GM06990 (cell line): Measurements from ENCODE around the gene ATAD3C.
A peak's percentile ranks its signal among the peaks of the same experiment; 100 is the strongest.
"Not testable (repeated sequence)": the region's sequence is repeated elsewhere in the genome, so short reads cannot be mapped to it uniquely, and the experiment has no call there.

Experiments
- DNase-seq: peaks from one replicate; pipeline ENCODE4 v3.0.0-alpha.2; 2011; ENCODE audit not compliant: insufficient read length; ENCODE audit errors: extremely low read depth
- H3K27me3 ChIP-seq: replicated peaks from 2 replicates; pipeline ENCODE4 v1.6.0; 2011; ENCODE audit warnings: low read length; ENCODE audit not compliant: control insufficient read depth, insufficient read depth
- H3K36me3 ChIP-seq: 2 replicates; pipeline ENCODE4 v1.5.1; 2011; ENCODE audit warnings: low read length; ENCODE audit not compliant: control insufficient read depth, insufficient read depth
- H3K4me3 ChIP-seq: replicated peaks from 2 replicates; pipeline ENCODE4 v1.5.1; 2011; ENCODE audit warnings: low read depth, mild to moderate bottlenecking, control low read depth, low read length
- TF ChIP-seq, protein P1 (sequence below): IDR thresholded peaks from 2 replicates; pipeline ENCODE4 v1.5.1; 2011; ENCODE audit warnings: low read length, control low read depth, mild to moderate bottlenecking, inconsistent platforms; ENCODE audit not compliant: insufficient read depth, poor library complexity, severe bottlenecking

The ATAD3C gene

DNA sequence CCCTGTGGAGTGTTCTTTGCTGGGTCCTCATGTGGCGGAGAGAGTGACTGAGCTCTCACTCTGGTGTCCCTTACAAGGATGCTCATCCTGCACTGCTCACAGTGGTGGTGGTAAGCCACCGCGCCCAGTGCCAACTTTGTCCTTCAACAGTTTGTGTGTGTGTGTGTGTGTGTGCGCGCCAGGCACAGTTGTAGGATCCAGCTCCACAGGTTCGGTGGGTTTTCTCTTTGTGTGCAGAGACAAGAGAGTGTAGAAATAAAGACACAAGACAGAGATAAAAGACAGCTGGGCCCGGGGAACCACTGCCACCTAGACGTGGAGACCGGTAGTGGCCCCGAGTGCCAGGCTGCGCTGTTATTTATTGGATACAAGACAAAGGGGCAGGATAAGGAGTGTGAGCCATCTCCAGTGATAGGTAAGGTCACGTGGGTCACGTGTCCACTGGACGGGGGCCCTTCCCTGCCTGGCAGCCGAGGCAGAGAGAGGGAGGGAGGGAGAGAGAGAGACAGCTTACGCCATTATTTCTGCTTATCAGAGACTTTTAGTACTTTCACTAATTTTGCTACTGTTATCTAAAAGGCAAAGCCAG is 55.4 kb downstream of the ATAD3C start:
- TF ChIP-seq, protein P1, sequence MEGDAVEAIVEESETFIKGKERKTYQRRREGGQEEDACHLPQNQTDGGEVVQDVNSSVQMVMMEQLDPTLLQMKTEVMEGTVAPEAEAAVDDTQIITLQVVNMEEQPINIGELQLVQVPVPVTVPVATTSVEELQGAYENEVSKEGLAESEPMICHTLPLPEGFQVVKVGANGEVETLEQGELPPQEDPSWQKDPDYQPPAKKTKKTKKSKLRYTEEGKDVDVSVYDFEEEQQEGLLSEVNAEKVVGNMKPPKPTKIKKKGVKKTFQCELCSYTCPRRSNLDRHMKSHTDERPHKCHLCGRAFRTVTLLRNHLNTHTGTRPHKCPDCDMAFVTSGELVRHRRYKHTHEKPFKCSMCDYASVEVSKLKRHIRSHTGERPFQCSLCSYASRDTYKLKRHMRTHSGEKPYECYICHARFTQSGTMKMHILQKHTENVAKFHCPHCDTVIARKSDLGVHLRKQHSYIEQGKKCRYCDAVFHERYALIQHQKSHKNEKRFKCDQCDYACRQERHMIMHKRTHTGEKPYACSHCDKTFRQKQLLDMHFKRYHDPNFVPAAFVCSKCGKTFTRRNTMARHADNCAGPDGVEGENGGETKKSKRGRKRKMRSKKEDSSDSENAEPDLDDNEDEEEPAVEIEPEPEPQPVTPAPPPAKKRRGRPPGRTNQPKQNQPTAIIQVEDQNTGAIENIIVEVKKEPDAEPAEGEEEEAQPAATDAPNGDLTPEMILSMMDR = peak; percentile 64
- DNase-seq = peak; percentile 78
- H3K36me3 ChIP-seq, H3K27me3 ChIP-seq: not testable (repeated sequence)
- H3K4me3 ChIP-seq = peak overlapping the region; percentile 5; the same call in 1 of the 2 replicates

DNA sequence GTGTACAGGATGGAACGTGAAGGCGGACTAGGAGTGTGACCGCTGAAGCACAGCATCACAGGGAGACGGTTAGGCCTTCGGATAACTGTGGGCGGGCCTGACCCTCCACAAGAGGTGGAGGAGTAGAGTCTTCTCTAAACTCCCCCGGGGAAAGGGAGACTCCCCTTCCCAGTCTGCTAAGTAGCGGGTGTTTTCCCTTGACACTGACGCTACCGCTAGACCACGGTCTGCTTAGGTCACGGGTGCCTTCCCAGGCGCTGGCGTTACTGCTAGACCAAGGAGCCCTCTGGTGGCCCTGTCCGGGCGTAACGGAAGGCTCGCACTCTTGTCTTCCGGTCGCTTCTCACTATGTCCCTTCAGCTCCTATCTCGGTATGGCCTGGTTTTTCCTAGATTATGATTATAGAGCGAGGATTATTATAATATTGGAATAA is 55.9 kb downstream of the ATAD3C start:
- TF ChIP-seq, protein P1 = peak; percentile 7
- DNase-seq, H3K36me3 ChIP-seq, H3K27me3 ChIP-seq: not testable (repeated sequence)
- peak overlapping the region; percentile 5; the same call in 1 of the 2 replicates for H3K4me3 ChIP-seq

DNA sequence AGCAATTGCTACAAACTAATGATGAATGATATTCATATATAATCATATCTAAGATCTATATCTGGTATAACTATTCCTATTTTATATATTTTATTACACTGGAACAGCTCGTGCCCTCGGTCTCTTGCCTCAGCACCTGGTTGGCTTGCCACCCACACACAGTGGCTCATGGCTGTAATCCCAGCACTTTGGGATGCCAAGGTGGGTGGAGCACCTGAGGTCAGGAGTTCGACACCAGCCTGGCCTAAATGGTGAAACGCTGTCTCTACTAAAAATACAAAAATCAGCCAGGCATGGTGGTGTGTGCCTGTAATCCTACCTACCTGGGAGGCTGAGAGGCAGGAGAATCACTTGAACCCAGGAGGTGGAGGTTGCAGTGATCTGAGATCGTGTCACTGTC is 56.3 kb downstream of the ATAD3C start:
- not testable (repeated sequence) for DNase-seq, H3K36me3 ChIP-seq, H3K27me3 ChIP-seq, H3K4me3 ChIP-seq

DNA sequence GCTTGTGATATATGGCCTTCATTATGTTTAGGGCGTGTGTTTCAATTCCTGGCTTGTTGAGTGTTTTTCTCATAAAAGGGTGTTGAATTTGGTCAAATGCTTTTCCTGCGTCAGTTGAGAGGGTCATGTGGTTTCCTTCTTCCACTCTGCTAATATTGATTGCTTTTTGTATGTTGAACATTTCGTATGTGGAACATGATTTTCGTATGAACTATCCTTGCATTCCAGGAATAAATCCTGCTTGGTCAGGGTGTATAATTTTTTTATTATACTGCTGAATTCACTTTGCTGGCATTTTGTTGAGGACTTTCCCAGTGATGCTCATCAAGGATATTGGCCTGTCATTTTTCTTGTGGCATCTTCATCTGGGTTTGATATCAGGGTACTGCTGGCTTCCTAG is 57.8 kb downstream of the ATAD3C start:
- DNase-seq = no peak
- H3K4me3 ChIP-seq = no peak overlapping the region
- TF ChIP-seq, protein P1 = no peak
- no peaks in the 10 kb centered on the region for H3K36me3 ChIP-seq
- H3K27me3 ChIP-seq = no peaks in the 10 kb centered on the region

DNA sequence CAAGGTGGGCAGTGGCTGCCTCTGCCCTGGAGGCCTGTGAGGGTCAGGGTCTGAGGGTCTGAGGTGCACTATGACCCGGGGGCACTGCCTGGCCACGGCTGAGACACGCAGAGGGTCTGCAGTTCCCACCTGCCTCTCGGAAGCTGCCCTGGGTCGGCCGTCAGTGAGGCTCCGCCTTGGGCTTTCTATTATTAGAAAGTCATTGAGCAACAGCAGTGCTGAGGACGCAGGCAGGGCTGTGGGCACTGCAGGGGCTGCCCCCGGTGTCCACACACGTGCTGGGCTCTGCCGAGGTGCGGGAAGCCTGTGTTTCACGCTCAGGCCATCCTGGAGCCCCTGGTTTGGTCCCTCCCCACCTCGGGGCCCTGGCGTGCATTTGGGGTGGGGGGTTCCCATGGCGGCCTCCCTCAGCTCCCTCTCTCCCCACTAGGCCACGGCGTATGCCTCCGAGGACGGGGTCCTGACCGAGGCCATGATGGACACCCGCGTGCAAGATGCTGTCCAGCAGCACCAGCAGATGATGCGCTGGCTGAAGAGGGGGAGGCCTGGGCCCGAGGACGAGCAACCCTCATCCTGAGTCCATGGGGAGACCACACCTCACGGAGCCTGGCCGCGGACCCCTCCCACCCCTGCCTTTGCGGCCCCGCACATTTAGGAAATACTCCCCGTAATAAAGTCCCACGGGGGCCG is 59.4 kb downstream of the ATAD3C start:
- DNase-seq, H3K4me3 ChIP-seq, H3K27me3 ChIP-seq, H3K36me3 ChIP-seq: not testable (repeated sequence)

DNA sequence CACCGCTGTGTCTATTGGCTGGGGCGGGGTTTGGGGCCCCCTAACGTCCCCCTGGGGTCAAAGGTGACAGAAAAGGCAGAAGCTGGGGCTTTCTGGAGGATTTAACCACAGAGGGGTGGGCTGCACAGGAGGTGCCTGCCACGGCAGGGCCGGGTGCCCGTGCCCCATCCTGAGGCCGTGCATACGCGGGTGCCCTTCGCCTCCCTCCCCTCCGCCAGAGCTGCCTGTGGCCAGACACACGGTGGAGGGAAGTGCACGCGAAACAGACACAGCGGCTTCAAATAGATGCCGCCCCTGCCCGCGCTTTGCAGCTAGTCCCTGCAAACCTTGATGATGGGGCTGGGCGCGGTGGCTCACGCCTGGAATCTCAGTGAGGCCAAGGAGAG is 60.0 kb downstream of the ATAD3C start:
- H3K36me3 ChIP-seq, H3K27me3 ChIP-seq, DNase-seq, H3K4me3 ChIP-seq: not testable (repeated sequence)

DNA sequence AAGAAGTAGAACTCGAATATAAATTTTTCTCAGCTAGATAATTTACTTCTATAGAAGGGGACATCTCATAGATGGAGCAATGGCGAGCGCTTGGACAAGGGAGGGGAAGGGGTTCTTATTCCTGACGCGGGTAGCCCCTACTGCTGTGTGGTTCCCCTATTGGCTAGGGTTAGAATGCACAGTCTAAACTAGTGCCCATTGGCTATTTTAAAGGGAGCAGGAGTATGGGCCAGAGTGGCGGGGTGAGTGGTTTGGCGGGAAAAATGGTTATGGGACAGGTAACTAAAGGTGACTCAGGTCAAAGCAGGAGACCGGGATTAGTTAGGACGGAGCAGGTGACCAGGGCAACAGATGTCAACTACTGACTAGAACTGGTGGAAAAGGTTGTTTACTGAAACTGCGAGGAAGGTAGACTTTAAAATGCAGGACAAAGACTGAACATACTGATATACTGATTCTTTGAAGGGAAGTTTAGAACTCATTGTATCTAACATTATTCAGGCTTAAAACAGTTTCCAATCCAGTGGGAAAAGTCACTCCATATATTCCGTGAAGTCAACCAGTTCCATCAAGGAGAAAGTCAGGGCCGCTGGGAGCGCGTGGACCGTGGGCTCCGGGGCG is 61.5 kb downstream of the ATAD3C start:
- Histone ChIP-seq H3K36me3 (peaks cover 1% of the 10 kb centered on the region), H3K27me3 (no peaks in the 10 kb centered on the region), H3K4me3 (peak overlapping the region; percentile 88)
- DNase-seq = no peak
- TF ChIP-seq, protein P1 = no peak
